H1 (cell line): ENCODE results near the gene GNAL. TPM values are rescaled to one million over a fixed set of nuclear protein-coding genes. Genes with fewer than 3 reads are reported as not detected.

ENCODE experiments used
- BCL11A ChIP-seq, 2 experiments: IDR thresholded peaks; one replicate each; pipeline ENCODE4 v1.6.1; 2011; ENCODE audit warnings: low read depth in 2 of 2, low read length in 2 of 2, mild to moderate bottlenecking in 2 of 2
- CHD7 ChIP-seq: fragments of 300-600 bp; sonication (generic); IDR thresholded peaks from 2 replicates; pipeline ENCODE4 v1.7.1; 2012; ENCODE audit warnings: low read length, moderate library complexity, mild to moderate bottlenecking, inconsistent platforms; ENCODE audit not compliant: insufficient replicate concordance
- polyA plus RNA-seq, 7 experiments: library from polyadenylated mRNA; depleted of rRNA in 3 of 7; stranded (reverse) in 5 of 7; unstranded in 2 of 7; fragments of >200 nt in 5 of 7; fragments of 200-250 nt in 2 of 7; gene quantifications; 1 replicate in 5 of 7; 2 replicates in 1 of 7; 4 replicates in 1 of 7; pipeline versions ENCODE4 v1.2.1 to v1.2.3, GENCODE V29; 2011 to 2013; ENCODE audit warnings: missing spikeins in 2 of 7, mixed read lengths in 2 of 7
- total RNA-seq: library from RNA; stranded (reverse); fragmentation: NEBNext Ultra II Directional; extraction: Animal tissue kit (Norgen Biotek cat#: 25700); gene quantifications from 2 replicates; pipeline ENCODE4 v1.2.1, GENCODE V29; 2021

The GNAL gene
- total and polyA plus RNA-seq, 2 of the 8 experiments (the other 6 are each of a cell fraction or from before 2014, with no cell fraction given): 13.2 to 18.3 TPM

GRCh38 chr18:11883153-11883552, 194.1 kb downstream of the GNAL start (continued):
- no peak for TF ChIP-seq CHD7
- no peak for TF ChIP-seq BCL11A (IDR thresholded peaks at IDR 0.05; ENCODE audit: low read depth in 2 of 2, low read length in 2 of 2)
